Thyroid gland (tissue), 4 donors: ENCODE results near the gene PPM1H.

ENCODE experiments used
- CTCF ChIP-seq, 6 experiments: fragments of 200-600 bp in 3 of 6; fragments of 450-650 bp in 3 of 6; sonication (generic) in 3 of 6; IDR thresholded peaks; one replicate each; pipeline ENCODE4 v1.5.1; 2016 to 2019; ENCODE audit warnings: antibody characterized with exemption in 6 of 6, mild to moderate bottlenecking in 2 of 6, inconsistent platforms in 1 of 6, moderate library complexity in 1 of 6
- POLR2A ChIP-seq, 2 donors: fragments of 450-650 bp; IDR thresholded peaks; one replicate each; pipeline ENCODE4 v1.6.1; 2017; ENCODE audit warnings: antibody characterized with exemption in 2 of 2, mild to moderate bottlenecking in 2 of 2, moderate library complexity in 1 of 2

- TF ChIP-seq CTCF (IDR thresholded peaks at IDR 0.05) (no peak), POLR2A (IDR thresholded peaks at IDR 0.05) (no peak)
Measured at GRCh38 chr12:62910549-62911169, 24.3 kb downstream of the PPM1H start.
